HG03103 (cell line): Measurements from ENCODE around the gene MBD2.
A peak's percentile ranks its signal among the peaks of the same experiment; 100 is the strongest.
"Not testable (repeated sequence)": the region's sequence is repeated elsewhere in the genome, so short reads cannot be mapped to it uniquely, and the experiment has no call there.

Source experiments
- ATAC-seq: cut with Tn5 transposase; IDR thresholded peaks from one replicate; pipeline ENCODE4 v1.9.1; 2021; ENCODE audit warnings: low read depth; ENCODE audit not compliant: unreplicated experiment

The MBD2 gene

DNA sequence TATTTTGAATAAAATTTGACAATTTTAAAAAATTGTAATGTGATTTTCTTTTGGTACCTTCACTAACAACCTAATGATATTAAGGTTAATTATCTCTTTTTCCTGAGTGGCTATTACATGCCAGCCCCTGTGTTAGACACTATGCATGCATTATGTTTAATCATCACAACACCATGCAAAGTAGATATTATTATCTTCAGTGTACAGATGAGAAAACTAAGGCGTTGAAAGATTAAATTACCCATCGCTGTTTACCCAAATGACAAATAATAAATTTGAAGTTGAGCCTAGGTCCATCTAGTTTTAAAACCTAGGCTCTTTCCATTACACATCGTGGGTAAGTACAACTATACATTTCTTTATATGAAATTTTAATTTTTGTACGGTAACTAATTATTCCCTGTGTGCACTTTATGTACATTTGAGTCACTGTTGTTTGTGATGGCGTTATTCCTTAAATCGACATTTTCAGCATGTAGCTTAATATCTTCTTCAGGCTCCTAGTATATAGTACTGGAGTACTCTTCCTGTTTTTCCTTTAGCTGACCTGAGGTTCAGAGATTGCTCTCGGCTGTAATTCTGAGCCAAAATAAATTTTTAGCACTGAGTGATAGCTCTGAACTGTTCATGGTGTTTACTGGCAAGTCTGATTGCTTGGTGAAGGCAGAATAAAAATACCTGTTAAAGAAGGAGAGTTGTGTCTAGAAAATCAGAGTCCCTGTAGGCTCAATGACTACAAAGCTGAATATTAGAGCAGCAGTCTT, 13.9 kb upstream of the MBD2 start:
- ATAC-seq, result no peak

- ATAC-seq, result no peak
Observed at GRCh38 chr18:54235871-54236270, 11.4 kb upstream of the MBD2 start.

DNA sequence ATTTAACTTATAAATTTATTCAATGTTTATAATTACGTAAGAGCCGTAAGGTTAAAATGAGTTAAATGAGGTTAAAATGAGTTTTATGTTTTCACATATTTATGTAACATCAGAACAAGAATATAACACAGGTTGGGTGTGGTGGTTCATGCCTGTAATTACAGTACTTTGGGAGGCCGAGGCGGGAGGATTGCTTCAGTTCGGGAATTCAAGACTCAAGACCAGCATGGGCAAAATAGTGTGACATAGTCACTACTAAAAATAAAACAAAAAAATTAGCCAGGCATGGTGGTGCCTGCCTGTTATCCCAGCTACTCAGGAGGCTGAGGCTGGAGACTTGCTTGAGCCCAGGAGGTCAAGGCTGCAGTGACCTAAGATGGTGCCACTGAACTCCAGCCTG, 9.3 kb upstream of the MBD2 start:
- no peak for ATAC-seq

DNA sequence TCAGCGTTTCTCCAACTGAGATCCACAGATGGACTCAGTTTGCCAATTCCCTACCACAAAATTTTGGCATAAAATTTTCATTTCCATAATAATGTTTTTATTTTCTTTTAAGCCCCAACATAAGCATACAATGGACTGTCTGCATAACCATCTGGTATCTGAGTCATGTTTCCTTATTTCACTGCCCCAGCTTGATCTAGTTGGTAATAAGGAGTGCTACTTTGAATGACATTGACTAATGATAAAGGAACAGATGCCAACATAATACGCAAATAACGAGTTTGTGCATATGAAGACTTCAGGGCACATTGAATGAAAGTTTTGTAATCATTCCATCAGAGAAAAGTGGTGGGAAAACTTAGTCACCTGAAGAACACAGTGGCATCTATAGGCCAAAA, 8.8 kb upstream of the MBD2 start:
- ATAC-seq, result no peak

- no peak for ATAC-seq
Observed at GRCh38 chr18:54232485-54233227, 8.2 kb upstream of the MBD2 start.

GRCh38 chr18:54229421-54230059, 5.1 kb upstream of the MBD2 start:
- ATAC-seq, result no peak

DNA sequence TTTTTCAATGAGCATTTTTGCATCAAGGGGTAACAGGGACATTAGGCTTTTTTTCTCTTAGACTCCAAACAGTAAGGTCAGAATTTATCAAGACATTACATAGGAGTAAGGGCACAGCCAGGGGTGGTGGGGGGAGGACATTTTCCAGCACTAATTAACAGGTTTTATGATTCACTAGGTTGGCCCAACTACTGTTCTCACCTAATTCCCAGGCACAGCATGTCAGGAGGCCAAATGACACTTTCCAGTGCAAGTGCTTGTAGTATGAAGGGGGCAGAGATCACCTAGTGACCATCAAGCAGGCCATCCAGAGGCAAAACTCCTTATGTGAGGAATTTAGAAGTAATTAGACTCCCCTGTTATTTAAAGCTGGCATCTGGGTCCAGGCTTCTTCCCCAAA, 3.9 kb upstream of the MBD2 start:
- ATAC-seq, result no peak

GRCh38 chr18:54223568-54224241, 764 bp downstream of the MBD2 start:
- ATAC-seq, result peak; percentile 9

GRCh38 chr18:54222922-54223567, 1.4 kb downstream of the MBD2 start:
- ATAC-seq, result peak; percentile 26

- no peak for ATAC-seq
Observed at GRCh38 chr18:54220406-54220805, 4.1 kb downstream of the MBD2 start.

- ATAC-seq, result not testable (repeated sequence)
Observed at GRCh38 chr18:54218803-54219202, 5.7 kb downstream of the MBD2 start.

GRCh38 chr18:54218299-54218698, 6.2 kb downstream of the MBD2 start:
- ATAC-seq, result no peak

- peak; percentile 55 for ATAC-seq
Observed at GRCh38 chr18:54217624-54218023, 6.8 kb downstream of the MBD2 start.

DNA sequence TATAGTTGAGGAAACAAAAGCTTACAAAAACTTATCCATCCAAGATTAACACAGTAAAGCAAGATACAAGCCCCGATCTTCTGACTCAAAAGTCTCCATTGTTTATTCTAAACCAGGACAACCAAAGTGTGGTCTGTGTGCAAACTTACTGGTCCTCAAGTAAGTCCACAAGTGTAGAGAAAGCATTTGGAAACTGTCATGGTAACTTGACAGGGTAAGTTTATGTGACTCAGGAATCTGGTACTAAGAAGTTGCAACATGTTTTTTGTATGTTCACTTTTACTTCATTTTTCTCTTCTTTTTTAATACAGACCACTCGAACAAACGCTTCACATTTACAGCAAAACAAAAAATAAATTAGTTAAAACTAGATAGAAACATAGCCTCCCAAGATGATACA, 9.4 kb downstream of the MBD2 start:
- no peak for ATAC-seq

GRCh38 chr18:54210463-54210862, 14.0 kb downstream of the MBD2 start:
- ATAC-seq, result peak; percentile 34

DNA sequence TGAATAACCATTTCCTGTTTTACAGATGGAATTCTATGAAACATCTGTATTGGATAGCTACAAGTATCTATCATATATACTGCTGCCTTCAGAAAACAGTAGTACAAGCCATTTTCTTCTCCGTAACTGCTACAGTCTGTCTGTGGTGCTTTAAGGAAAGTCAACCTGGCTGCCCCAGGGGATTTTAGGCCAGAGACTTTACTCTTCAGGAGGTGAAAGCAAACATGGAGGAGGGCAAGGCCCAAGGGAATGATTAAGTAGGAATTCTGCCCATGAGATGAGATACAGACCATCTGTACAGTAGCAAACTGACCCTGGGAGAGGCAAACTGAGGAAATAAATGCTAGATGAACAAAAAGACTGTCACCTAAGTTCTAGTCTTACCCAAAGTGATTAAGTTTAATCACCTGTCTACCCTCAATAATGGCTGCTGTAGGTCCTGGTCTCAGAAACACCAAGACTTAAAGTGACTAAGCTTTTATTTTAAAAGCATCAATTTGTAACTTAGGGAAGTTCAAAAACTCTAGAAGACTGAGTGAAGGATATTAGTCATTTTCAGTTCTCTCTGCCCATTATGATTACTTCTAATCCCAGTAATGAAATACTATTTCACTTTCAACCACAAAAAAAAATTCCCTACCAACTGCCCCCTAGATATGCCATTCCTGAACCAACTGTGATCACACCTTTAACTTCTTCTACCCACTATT, 14.8 kb downstream of the MBD2 start:
- ATAC-seq, result peak; percentile 75

DNA sequence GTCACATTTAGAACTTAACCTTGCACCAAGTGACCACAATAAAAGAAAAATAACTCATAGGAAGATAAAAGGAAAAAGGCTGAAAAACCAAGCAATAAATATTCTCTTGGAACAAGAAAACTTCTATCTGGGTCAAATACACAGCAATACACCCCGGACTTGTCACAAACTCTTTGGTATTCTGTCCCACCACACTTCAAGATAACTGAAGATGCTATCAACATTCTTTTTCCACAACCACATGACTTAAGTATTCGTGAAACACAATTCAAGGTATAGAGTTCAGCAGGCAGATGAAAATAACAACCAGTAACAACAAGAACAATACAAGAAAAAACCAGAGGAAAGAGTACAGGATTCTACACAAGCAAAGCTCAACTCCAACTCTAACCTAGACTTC, 18.0 kb downstream of the MBD2 start:
- no peak for ATAC-seq

GRCh38 chr18:54205959-54206358, 18.5 kb downstream of the MBD2 start:
- no peak for ATAC-seq

DNA sequence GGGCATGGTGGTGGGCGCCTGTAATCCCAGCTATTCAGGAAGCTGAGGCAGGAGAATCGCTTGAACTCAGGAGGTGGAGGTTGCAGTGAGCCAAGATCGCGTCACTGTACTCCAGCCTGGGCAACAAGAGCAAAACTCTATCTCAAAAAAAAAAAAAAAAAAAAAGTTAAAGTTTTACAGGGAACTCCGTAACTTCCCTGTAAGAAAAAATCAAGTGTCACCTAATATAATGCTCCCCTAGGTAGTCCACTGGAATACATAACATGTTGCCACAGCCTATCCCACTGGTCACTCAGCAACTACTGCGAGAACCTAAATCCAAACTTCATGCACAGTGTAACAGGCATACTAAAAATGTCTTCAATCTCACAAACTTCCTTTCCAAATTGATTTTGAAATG, 19.0 kb downstream of the MBD2 start:
- ATAC-seq, result not testable (repeated sequence)

DNA sequence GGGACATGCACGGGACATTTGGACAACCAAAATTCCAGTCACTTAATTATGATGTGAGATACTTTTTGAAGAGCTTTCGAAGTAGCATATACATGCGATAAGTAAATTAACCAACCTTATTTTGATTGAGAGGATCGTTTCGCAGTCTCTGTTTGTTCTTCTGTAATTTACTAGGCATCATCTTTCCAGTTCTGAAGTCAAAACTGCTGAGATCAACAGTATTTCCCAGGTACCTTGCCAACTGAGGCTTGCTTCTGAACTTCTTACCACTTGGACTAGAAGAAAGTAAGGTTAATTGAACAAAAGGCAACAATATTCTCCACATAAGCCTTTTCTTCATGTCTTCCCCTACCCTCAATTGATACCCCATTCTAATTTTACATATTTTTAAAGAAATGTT, 19.6 kb downstream of the MBD2 start:
- ATAC-seq, result no peak
